ENCODE data around the gene PLCH1. TPM values are rescaled to one million over a fixed set of nuclear protein-coding genes. Genes with fewer than 3 reads are reported as not detected.

The PLCH1 gene
- total and polyA plus RNA-seq, 12 donors = under 0.01 to 0.28 (median 0.10) TPM; not detected in 2

GRCh38 chr3:155648013-155648591 lies 96.8 kb downstream of the PLCH1 start:
- Histone ChIP-seq H3K27ac (no peak overlapping the region), H3K27me3 (no peaks in the 10 kb centered on the region), H3K36me3 (replicated peaks in 1 of 2) (no peaks in the 10 kb centered on the region), H3K4me1 (replicated peaks in 1 of 2) (no peaks in the 10 kb centered on the region), H3K4me3 (no peak overlapping the region), H3K9me3 (replicated peaks in 1 of 3) (no peaks in the 10 kb centered on the region)
- no peak for DNase-seq
- TF ChIP-seq CTCF (IDR thresholded peaks at IDR 0.05) = no peak
- no peak for TF ChIP-seq POLR2A (IDR thresholded peaks at IDR 0.05)
- WGBS, 4 donors = 66 to 80% (median 74%) methylated on average over 6 of the region's 6 CpGs
- intact Hi-C loops (cut with DNase I) = no loop called here

GRCh38 chr3:155647206-155647605 lies 97.7 kb downstream of the PLCH1 start:
- H3K9me3 ChIP-seq (replicated peaks in 1 of 3) = no peaks in the 10 kb centered on the region
- no peak overlapping the region for H3K4me3 ChIP-seq
- TF ChIP-seq CTCF (IDR thresholded peaks at IDR 0.05) = no peak
- TF ChIP-seq POLR2A (IDR thresholded peaks at IDR 0.05) = no peak
- no peaks in the 10 kb centered on the region for H3K27me3 ChIP-seq
- no peak for DNase-seq
- H3K4me1 ChIP-seq (replicated peaks in 1 of 2) = no peaks in the 10 kb centered on the region
- intact Hi-C loops (cut with DNase I) = no loop called here
- H3K27ac ChIP-seq = no peak overlapping the region
- no peaks in the 10 kb centered on the region for H3K36me3 ChIP-seq (replicated peaks in 1 of 2)
- 19 to 41% (median 26%) methylated on average over 2 of the region's 2 CpGs for WGBS, 4 donors

GRCh38 chr3:155646669-155647068 lies 98.2 kb downstream of the PLCH1 start:
- no peaks in the 10 kb centered on the region for H3K4me1 ChIP-seq (replicated peaks in 1 of 2)
- H3K27me3 ChIP-seq = no peaks in the 10 kb centered on the region
- intact Hi-C loops (cut with DNase I) = no loop called here
- no peak overlapping the region for H3K27ac ChIP-seq
- no peak for TF ChIP-seq CTCF (IDR thresholded peaks at IDR 0.05)
- no peak for TF ChIP-seq POLR2A (IDR thresholded peaks at IDR 0.05)
- H3K9me3 ChIP-seq (replicated peaks in 1 of 3) = no peaks in the 10 kb centered on the region
- no peaks in the 10 kb centered on the region for H3K36me3 ChIP-seq (replicated peaks in 1 of 2)
- 70 to 83% (median 75%) methylated on average over 2 of the region's 2 CpGs for WGBS, 4 donors
- no peak for DNase-seq
- no peak overlapping the region for H3K4me3 ChIP-seq

- H3K27me3 ChIP-seq = no peaks in the 10 kb centered on the region
- intact Hi-C loops (cut with DNase I) = no loop called here
- no peak overlapping the region for H3K27ac ChIP-seq
- no peak overlapping the region for H3K4me3 ChIP-seq
- H3K9me3 ChIP-seq (replicated peaks in 1 of 3) = no peaks in the 10 kb centered on the region
- TF ChIP-seq POLR2A (IDR thresholded peaks at IDR 0.05) (no peak), CTCF (IDR thresholded peaks at IDR 0.05) (no peak)
- no peaks in the 10 kb centered on the region for H3K36me3 ChIP-seq (replicated peaks in 1 of 2)
- no peak for DNase-seq
- 71 to 83% (median 75%) methylated on average over 5 of the region's 5 CpGs for WGBS, 4 donors
- no peaks in the 10 kb centered on the region for H3K4me1 ChIP-seq (replicated peaks in 1 of 2)
Observed at GRCh38 chr3:155646128-155646527, 98.7 kb downstream of the PLCH1 start.

Measured in adrenal gland (tissue), 12 donors.